Liver (tissue), 2 donors: ENCODE results near the gene HACD4.

Experiments used
- TF ChIP-seq, protein P1 (sequence below): IDR thresholded peaks from 2 replicates; pipeline ENCODE4 v1.6.1; 2016; ENCODE audit warnings: antibody characterized with exemption
- TF ChIP-seq, protein P2 (sequence below): fragments of 150-350 bp; IDR thresholded peaks from 2 replicates; pipeline ENCODE4 v1.5.1; 2017; ENCODE audit warnings: improper control_type of control experiment, low read depth, low read length; ENCODE audit not compliant: missing input control
- donor health status: healthy.

DNA sequence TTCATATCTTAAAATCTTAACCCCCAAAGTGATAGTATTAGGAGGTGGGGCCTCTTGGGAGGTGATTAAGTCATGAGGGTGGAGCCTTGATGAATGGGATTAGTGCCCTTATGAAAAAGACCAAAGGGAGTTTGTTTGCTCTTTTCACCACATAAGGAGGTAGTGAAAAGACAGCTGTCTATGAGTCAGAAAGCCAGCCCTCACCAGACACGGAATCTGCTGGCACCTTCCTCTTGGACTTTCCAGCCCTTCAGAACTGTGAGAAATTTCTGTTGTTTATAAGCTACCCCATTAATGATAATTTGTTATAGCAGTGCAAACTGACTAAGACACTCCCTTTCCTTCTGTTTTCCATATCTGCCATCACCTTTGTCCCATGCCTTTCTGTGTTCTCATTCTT lies 25.5 kb upstream of the HACD4 start:
- TF ChIP-seq, protein P1, sequence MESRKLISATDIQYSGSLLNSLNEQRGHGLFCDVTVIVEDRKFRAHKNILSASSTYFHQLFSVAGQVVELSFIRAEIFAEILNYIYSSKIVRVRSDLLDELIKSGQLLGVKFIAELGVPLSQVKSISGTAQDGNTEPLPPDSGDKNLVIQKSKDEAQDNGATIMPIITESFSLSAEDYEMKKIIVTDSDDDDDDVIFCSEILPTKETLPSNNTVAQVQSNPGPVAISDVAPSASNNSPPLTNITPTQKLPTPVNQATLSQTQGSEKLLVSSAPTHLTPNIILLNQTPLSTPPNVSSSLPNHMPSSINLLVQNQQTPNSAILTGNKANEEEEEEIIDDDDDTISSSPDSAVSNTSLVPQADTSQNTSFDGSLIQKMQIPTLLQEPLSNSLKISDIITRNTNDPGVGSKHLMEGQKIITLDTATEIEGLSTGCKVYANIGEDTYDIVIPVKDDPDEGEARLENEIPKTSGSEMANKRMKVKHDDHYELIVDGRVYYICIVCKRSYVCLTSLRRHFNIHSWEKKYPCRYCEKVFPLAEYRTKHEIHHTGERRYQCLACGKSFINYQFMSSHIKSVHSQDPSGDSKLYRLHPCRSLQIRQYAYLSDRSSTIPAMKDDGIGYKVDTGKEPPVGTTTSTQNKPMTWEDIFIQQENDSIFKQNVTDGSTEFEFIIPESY = no peak
- TF ChIP-seq, protein P2, sequence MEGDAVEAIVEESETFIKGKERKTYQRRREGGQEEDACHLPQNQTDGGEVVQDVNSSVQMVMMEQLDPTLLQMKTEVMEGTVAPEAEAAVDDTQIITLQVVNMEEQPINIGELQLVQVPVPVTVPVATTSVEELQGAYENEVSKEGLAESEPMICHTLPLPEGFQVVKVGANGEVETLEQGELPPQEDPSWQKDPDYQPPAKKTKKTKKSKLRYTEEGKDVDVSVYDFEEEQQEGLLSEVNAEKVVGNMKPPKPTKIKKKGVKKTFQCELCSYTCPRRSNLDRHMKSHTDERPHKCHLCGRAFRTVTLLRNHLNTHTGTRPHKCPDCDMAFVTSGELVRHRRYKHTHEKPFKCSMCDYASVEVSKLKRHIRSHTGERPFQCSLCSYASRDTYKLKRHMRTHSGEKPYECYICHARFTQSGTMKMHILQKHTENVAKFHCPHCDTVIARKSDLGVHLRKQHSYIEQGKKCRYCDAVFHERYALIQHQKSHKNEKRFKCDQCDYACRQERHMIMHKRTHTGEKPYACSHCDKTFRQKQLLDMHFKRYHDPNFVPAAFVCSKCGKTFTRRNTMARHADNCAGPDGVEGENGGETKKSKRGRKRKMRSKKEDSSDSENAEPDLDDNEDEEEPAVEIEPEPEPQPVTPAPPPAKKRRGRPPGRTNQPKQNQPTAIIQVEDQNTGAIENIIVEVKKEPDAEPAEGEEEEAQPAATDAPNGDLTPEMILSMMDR = no peak
